Middle frontal gyrus (tissue), 1 donor: ENCODE data around the gene NXNL1.
"Not testable (repeated sequence)": the region's sequence is repeated elsewhere in the genome, so short reads cannot be mapped to it uniquely, and the experiment has no call there.

Source experiments
- DNase-seq: peaks from one replicate; pipeline ENCODE4 v3.0.0-alpha.2; 2015; ENCODE audit warnings: low spot score; ENCODE audit errors: extremely low spot score

Gene NXNL1

GRCh38 chr19:17487284-17488121 is 26.8 kb upstream of the NXNL1 start:
- no peak for DNase-seq

GRCh38 chr19:17486545-17487240 is 26.0 kb upstream of the NXNL1 start:
- no peak for DNase-seq

GRCh38 chr19:17484520-17485185 is 23.9 kb upstream of the NXNL1 start:
- DNase-seq: no peak

GRCh38 chr19:17483605-17484002 is 22.9 kb upstream of the NXNL1 start:
- DNase-seq: no peak

- DNase-seq: no peak
Measured at GRCh38 chr19:17482877-17483604, 22.3 kb upstream of the NXNL1 start.

GRCh38 chr19:17481986-17482385 is 21.3 kb upstream of the NXNL1 start:
- DNase-seq: no peak

- no peak for DNase-seq
Measured at GRCh38 chr19:17479325-17479791, 18.6 kb upstream of the NXNL1 start.

GRCh38 chr19:17475541-17476115 is 14.9 kb upstream of the NXNL1 start:
- DNase-seq: peak; percentile 77

- DNase-seq: not testable (repeated sequence)
Measured at GRCh38 chr19:17475011-17475540, 14.3 kb upstream of the NXNL1 start.

GRCh38 chr19:17473041-17473440 is 12.3 kb upstream of the NXNL1 start:
- DNase-seq: no peak

GRCh38 chr19:17471410-17472125 is 10.8 kb upstream of the NXNL1 start:
- no peak for DNase-seq

GRCh38 chr19:17470068-17470841 is 9.5 kb upstream of the NXNL1 start, which contains the start of gene SLC27A1:
Gene SLC27A1 (plus strand): TSS chr19:17470524. CDS start chr19:17470541, 17 bp downstream.
- peak; percentile 100 for DNase-seq

- peak; percentile 47 for DNase-seq
Measured at GRCh38 chr19:17469481-17470067, 8.8 kb upstream of the NXNL1 start.

GRCh38 chr19:17469092-17469480 is 8.4 kb upstream of the NXNL1 start:
- no peak for DNase-seq

GRCh38 chr19:17468302-17469091 is 7.8 kb upstream of the NXNL1 start:
- DNase-seq: peak; percentile 8

GRCh38 chr19:17467471-17468301 is 7.0 kb upstream of the NXNL1 start:
- DNase-seq: no peak

GRCh38 chr19:17466487-17466850 is 5.7 kb upstream of the NXNL1 start:
- no peak for DNase-seq
